GM12878 (cell line): ENCODE measurements around the gene LIMA1. TPM values are rescaled to one million over a fixed set of nuclear protein-coding genes. Genes with fewer than 3 reads are reported as not detected.

Source experiments
- ATAC-seq: fragments of 200-7000 bp; cut with Tn5 transposase; 3 replicates; pipeline ENCODE4 v1.9.1; 2020; ENCODE audit warnings: mild to moderate bottlenecking, moderate library complexity
- BruUV-seq: library from RNA; stranded (reverse); fragments of 400-500 nt; replicated peaks from 2 replicates; lab custom pipeline; 2021; lab: Mats Ljungman, UMichigan
- CTCF ChIA-PET: fragments of 300-600 bp; sonication (Branson Sonifier 250); formaldehyde crosslinking; extraction: SDS; loops from one replicate; lab custom pipeline; 2021; ENCODE audit warnings: inconsistent platforms; lab: Yijun Ruan, JAX
- POLR2A ChIA-PET: fragments of 350-600 bp; formaldehyde crosslinking; extraction: SDS; loops from one replicate; lab custom pipeline; 2021; ENCODE audit warnings: inconsistent platforms; lab: Charles Lee
- RAD21 ChIA-PET: fragments of 300-600 bp; sonication (Branson Sonifier 250); formaldehyde crosslinking; loops from one replicate; lab custom pipeline; 2023; ENCODE audit warnings: antibody characterized with exemption; ENCODE audit not compliant: unreplicated experiment; lab: Charles Lee
- SMC1A ChIA-PET: fragments of 300-600 bp; sonication (Branson Sonifier 250); formaldehyde crosslinking; loops from one replicate; lab custom pipeline; 2023; ENCODE audit not compliant: unreplicated experiment, uncharacterized antibody; lab: Charles Lee
- DNase-seq: peaks from one replicate; pipeline ENCODE4 v3.0.0-alpha.2; 2011; ENCODE audit warnings: low read depth, low spot score
- FAIRE-seq: peaks from 3 replicates; lab custom pipeline; 2011; peaks lifted over from hg19 to GRCh38; lab: Jason Lieb, UNC
- H2AFZ ChIP-seq: 2 replicates; pipeline ENCODE4 v1.6.0; 2011; ENCODE audit warnings: low read depth, low read length, control low read depth; ENCODE audit not compliant: control insufficient read depth
- H3K27ac ChIP-seq: 2 replicates; pipeline ENCODE4 v1.5.1; 2011; ENCODE audit warnings: control low read depth; ENCODE audit not compliant: control insufficient read depth, insufficient read depth
- H3K27me3 ChIP-seq, 2 experiments: replicated peaks in 1 of 2; 2 replicates each; pipeline versions ENCODE4 v1.6.0 to v1.6.1; 2011; ENCODE audit warnings: low read length in 1 of 2; ENCODE audit not compliant: control insufficient read depth in 2 of 2, insufficient read depth in 2 of 2
- H3K36me3 ChIP-seq, 2 experiments: 2 replicates each; pipeline ENCODE4 v1.5.1; 2011; ENCODE audit warnings: low read length in 1 of 2; ENCODE audit not compliant: control insufficient read depth in 2 of 2, insufficient read depth in 2 of 2
- H3K4me1 ChIP-seq: 2 replicates; pipeline ENCODE4 v1.6.1; 2011; ENCODE audit warnings: mild to moderate bottlenecking, low read length, moderate library complexity, mixed read lengths; ENCODE audit not compliant: control insufficient read depth, insufficient read depth
- H3K4me2 ChIP-seq: 2 replicates; pipeline ENCODE4 v1.6.0; 2011; ENCODE audit warnings: control low read depth; ENCODE audit not compliant: control insufficient read depth, insufficient read depth
- H3K4me3 ChIP-seq: fragments of 200-600 bp; sonication (generic); 2 replicates; pipeline ENCODE4 v1.5.1; 2016
- H3K79me2 ChIP-seq: 2 replicates; pipeline ENCODE4 v1.6.0; 2011; ENCODE audit warnings: low read length; ENCODE audit not compliant: control insufficient read depth, insufficient read depth
- H3K9ac ChIP-seq: 2 replicates; pipeline ENCODE4 v1.8.0; 2011; ENCODE audit warnings: low read length, control low read depth, mixed read lengths; ENCODE audit not compliant: control insufficient read depth, insufficient read depth
- H3K9me3 ChIP-seq: replicated peaks from 3 replicates; pipeline ENCODE4 v1.5.1; 2011; ENCODE audit warnings: mild to moderate bottlenecking, low read length; ENCODE audit not compliant: control insufficient read depth, insufficient read depth
- H4K20me1 ChIP-seq: 2 replicates; pipeline ENCODE4 v1.6.0; 2011; ENCODE audit not compliant: control insufficient read depth, insufficient read depth
- BACH1 ChIP-seq: fragments of 450-650 bp; IDR thresholded peaks from 2 replicates; pipeline ENCODE4 v1.6.1; 2017; ENCODE audit warnings: mild to moderate bottlenecking, borderline replicate concordance
- CHD1 ChIP-seq: IDR thresholded peaks from 2 replicates; pipeline ENCODE4 v1.6.1; 2012; ENCODE audit warnings: low read depth, low read length, improper control_type of control experiment
- EGR1 ChIP-seq, 2 experiments: IDR thresholded peaks; 1 replicate in 1 of 2; 2 replicates in 1 of 2; pipeline ENCODE4 v1.6.1; 2011 to 2012; ENCODE audit warnings: low read depth in 2 of 2, low read length in 2 of 2, borderline replicate concordance in 1 of 2, mild to moderate bottlenecking in 1 of 2, moderate library complexity in 1 of 2
- IKZF1 ChIP-seq: fragments of 450-650 bp; conservative IDR thresholded peaks from 2 replicates; pipeline ENCODE4 v1.6.1; 2017; ENCODE audit warnings: antibody characterized with exemption, mild to moderate bottlenecking
- IKZF2 ChIP-seq, 2 experiments: fragments of 450-650 bp; IDR thresholded peaks; 2 replicates each; pipeline ENCODE4 v1.6.1; 2017; ENCODE audit warnings: mild to moderate bottlenecking in 2 of 2, moderate library complexity in 2 of 2
- IRF4 ChIP-seq: IDR thresholded peaks from 2 replicates; pipeline ENCODE4 v1.6.1; 2011; ENCODE audit warnings: low read depth, low read length
- JUNB ChIP-seq: IDR thresholded peaks from 2 replicates; pipeline ENCODE4 v1.6.1; 2016; ENCODE audit warnings: antibody characterized with exemption, mild to moderate bottlenecking
- NBN ChIP-seq: fragments of 450-650 bp; IDR thresholded peaks from 2 replicates; pipeline ENCODE4 v1.6.1; 2016
- PML ChIP-seq: IDR thresholded peaks from 2 replicates; pipeline ENCODE4 v1.6.1; 2012; ENCODE audit warnings: low read length, inconsistent platforms
- POLR2AphosphoS2 ChIP-seq: IDR thresholded peaks from 2 replicates; pipeline ENCODE4 v1.6.1; 2011; ENCODE audit warnings: low read depth, mild to moderate bottlenecking, low read length, improper control_type of control experiment, moderate library complexity
- TAF1 ChIP-seq: IDR thresholded peaks from 2 replicates; pipeline ENCODE4 v1.6.1; 2011; ENCODE audit warnings: mild to moderate bottlenecking, low read depth, low read length, borderline replicate concordance
- WRNIP1 ChIP-seq: IDR thresholded peaks from 2 replicates; pipeline ENCODE4 v1.6.1; 2011; ENCODE audit warnings: low read depth, low read length, improper control_type of control experiment, borderline replicate concordance
- WGBS: methylation state at CpG from one replicate; pipeline ENCODE4 v1.1.6; 2016; ENCODE audit warnings: low lambda C conversion rate; ENCODE audit not compliant: insufficient replicate concordance, insufficient coverage; ENCODE audit errors: missing lambda C conversion rate; 5-methylcytosine and 5-hydroxymethylcytosine counted together
- in situ Hi-C: fragments of 300-500 bp; cut with MboI; formaldehyde crosslinking; loops from 9 replicates; pipeline ENCODE4 v1.14.3; 2018; ENCODE audit warnings: mixed read lengths
- intact Hi-C: fragments of 100-400 bp; cut with micrococcal nuclease; formaldehyde crosslinking; loops from one replicate; pipeline ENCODE4 v1.14.2; 2022; ENCODE audit not compliant: unreplicated experiment
- polyA plus RNA-seq, 11 experiments: library from polyadenylated mRNA; depleted of rRNA in 4 of 11; unstranded in 6 of 11; stranded (reverse) in 5 of 11; fragments of >200 nt; fragmentation: Nextera tagmentation in 4 of 11; fragmentation: Illumina TruSeq in 1 of 11; extraction: Ambion mirVana in 4 of 11; extraction: Trizol in 1 of 11; gene quantifications; 1 replicate in 1 of 11; 2 replicates in 10 of 11; pipeline versions ENCODE4 v1.2.1 to v1.2.3, GENCODE V29; 2011 to 2016; ENCODE audit warnings: inconsistent platforms in 2 of 11, missing spikeins in 2 of 11, low read depth in 1 of 11
- total RNA-seq, 4 experiments: library from RNA; depleted of rRNA in 3 of 4; stranded (reverse); fragments of >200 nt in 3 of 4; fragmentation: Illumina TruSeq in 1 of 4; extraction: Trizol in 1 of 4; gene quantifications; 2 replicates each; pipeline versions ENCODE4 v1.2.1 to v1.2.3, GENCODE V29; 2013 to 2021
- TF ChIP-seq, protein P1 (sequence below): fragments of 450-650 bp; IDR thresholded peaks from 2 replicates; pipeline ENCODE4 v1.6.1; 2017; ENCODE audit warnings: borderline replicate concordance
- TF ChIP-seq, protein P2 (sequence below): fragments of 450-650 bp; formaldehyde crosslinking; IDR thresholded peaks from 2 replicates; pipeline ENCODE4 v1.5.0; 2022; ENCODE audit warnings: mild to moderate bottlenecking, missing genetic modification characterization
- TF ChIP-seq, protein P3 (sequence below): fragments of 450-650 bp; IDR thresholded peaks from 2 replicates; pipeline ENCODE4 v1.6.1; 2014; ENCODE audit warnings: mild to moderate bottlenecking
- TF ChIP-seq, protein P4 (sequence below): fragments of 450-650 bp; IDR thresholded peaks from 2 replicates; pipeline ENCODE4 v1.6.1; 2017; ENCODE audit warnings: antibody characterized with exemption, mild to moderate bottlenecking, moderate library complexity

LIMA1 gene
- total and polyA plus RNA-seq, 10 of the 15 experiments (the other 5 are each of a cell fraction or from before 2014, with no cell fraction given) = 53.2 to 109 (median 60.8) TPM

DNA sequence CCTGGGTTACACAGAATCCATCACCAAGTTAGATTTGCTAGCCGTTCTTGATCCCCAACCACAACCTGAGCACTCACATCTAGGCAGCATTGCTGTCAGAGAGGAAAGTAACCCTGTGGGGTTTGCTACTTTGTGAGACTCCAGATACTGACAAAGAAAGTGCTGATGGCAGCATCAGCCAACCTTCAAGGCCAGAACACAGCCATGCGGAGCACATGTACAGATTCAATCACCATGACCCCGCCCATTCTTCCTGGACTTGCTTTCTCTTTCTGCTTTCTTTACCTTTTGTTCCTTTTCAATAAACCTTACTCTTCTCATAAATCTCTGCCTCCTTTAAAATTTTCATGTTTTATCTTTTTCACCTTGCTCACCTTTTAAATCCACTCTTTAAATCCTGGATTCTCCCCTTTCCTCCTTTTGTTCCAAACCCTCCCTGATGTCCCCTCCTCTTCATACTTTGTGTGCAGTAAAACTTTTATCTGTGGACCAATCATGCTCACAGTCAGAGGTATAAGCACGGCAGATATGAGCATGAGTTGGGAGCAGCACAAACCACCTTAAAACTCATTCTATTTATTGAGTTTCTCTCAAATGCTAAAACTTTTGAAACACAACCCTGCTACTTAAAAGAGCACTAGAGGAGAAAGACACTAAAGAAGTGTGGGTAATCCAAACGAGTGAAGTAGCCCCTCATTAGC lies 94.3 kb downstream of the LIMA1 start:
- in situ Hi-C loops (no loop called here), intact Hi-C loops (no loop called here)
- ChIA-PET RAD21 (no interaction called here), POLR2A (no interaction called here), CTCF (interaction anchor here (0.9 to 4.7 kb wide), 4 partner anchors 12 to 125 kb away, joined by 3 to 21 read pairs (median 17); partner anchors contain the start of gene COX14), SMC1A (interaction anchor here (0.7 to 4.4 kb wide), 6 partner anchors 11 to 122 kb away, joined by 3 to 32 read pairs (median 4); no protein-coding TSS in a partner anchor)
- Histone ChIP-seq H3K36me3 (peaks cover 8 to 13% of the 10 kb centered on the region in 2 experiments), H3K27ac (peak overlapping the region; percentile 39), H2AFZ (peak overlapping the region; percentile 11), H3K9ac (no peak overlapping the region), H3K27me3 (no peaks in the 10 kb centered on the region), H3K4me3 (no peak overlapping the region), H3K9me3 (no peaks in the 10 kb centered on the region), H4K20me1 (no peaks in the 10 kb centered on the region), H3K79me2 (peaks cover 5% of the 10 kb centered on the region; the same call in 1 of the 2 replicates), H3K4me2 (peak overlapping the region; percentile 28), H3K4me1 (peaks cover 28% of the 10 kb centered on the region)
- DNase-seq = no peak
- FAIRE-seq = peak; percentile 74
- ATAC-seq = peak; percentile 39
- no TSS peak for BruUV-seq
- 30% methylated on average over 5 of the region's 5 CpGs for WGBS
- TF ChIP-seq IKZF2 (IDR thresholded peaks at IDR 0.05) = no peak
- TF ChIP-seq PML = no peak
- no peak for TF ChIP-seq POLR2AphosphoS2
- TF ChIP-seq IKZF1 = no peak
- TF ChIP-seq NBN = no peak
- TF ChIP-seq, protein P1, sequence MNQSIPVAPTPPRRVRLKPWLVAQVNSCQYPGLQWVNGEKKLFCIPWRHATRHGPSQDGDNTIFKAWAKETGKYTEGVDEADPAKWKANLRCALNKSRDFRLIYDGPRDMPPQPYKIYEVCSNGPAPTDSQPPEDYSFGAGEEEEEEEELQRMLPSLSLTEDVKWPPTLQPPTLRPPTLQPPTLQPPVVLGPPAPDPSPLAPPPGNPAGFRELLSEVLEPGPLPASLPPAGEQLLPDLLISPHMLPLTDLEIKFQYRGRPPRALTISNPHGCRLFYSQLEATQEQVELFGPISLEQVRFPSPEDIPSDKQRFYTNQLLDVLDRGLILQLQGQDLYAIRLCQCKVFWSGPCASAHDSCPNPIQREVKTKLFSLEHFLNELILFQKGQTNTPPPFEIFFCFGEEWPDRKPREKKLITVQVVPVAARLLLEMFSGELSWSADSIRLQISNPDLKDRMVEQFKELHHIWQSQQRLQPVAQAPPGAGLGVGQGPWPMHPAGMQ = no peak
- TF ChIP-seq, protein P2, sequence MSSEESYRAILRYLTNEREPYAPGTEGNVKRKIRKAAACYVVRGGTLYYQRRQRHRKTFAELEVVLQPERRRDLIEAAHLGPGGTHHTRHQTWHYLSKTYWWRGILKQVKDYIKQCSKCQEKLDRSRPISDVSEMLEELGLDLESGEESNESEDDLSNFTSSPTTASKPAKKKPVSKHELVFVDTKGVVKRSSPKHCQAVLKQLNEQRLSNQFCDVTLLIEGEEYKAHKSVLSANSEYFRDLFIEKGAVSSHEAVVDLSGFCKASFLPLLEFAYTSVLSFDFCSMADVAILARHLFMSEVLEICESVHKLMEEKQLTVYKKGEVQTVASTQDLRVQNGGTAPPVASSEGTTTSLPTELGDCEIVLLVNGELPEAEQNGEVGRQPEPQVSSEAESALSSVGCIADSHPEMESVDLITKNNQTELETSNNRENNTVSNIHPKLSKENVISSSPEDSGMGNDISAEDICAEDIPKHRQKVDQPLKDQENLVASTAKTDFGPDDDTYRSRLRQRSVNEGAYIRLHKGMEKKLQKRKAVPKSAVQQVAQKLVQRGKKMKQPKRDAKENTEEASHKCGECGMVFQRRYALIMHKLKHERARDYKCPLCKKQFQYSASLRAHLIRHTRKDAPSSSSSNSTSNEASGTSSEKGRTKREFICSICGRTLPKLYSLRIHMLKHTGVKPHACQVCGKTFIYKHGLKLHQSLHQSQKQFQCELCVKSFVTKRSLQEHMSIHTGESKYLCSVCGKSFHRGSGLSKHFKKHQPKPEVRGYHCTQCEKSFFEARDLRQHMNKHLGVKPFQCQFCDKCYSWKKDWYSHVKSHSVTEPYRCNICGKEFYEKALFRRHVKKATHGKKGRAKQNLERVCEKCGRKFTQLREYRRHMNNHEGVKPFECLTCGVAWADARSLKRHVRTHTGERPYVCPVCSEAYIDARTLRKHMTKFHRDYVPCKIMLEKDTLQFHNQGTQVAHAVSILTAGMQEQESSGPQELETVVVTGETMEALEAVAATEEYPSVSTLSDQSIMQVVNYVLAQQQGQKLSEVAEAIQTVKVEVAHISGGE = no peak
- TF ChIP-seq JUNB = no peak
- TF ChIP-seq IRF4 = no peak
- no peak for TF ChIP-seq TAF1
- TF ChIP-seq, protein P3, sequence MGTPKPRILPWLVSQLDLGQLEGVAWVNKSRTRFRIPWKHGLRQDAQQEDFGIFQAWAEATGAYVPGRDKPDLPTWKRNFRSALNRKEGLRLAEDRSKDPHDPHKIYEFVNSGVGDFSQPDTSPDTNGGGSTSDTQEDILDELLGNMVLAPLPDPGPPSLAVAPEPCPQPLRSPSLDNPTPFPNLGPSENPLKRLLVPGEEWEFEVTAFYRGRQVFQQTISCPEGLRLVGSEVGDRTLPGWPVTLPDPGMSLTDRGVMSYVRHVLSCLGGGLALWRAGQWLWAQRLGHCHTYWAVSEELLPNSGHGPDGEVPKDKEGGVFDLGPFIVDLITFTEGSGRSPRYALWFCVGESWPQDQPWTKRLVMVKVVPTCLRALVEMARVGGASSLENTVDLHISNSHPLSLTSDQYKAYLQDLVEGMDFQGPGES = no peak
- TF ChIP-seq WRNIP1 = no peak
- TF ChIP-seq, protein P4, sequence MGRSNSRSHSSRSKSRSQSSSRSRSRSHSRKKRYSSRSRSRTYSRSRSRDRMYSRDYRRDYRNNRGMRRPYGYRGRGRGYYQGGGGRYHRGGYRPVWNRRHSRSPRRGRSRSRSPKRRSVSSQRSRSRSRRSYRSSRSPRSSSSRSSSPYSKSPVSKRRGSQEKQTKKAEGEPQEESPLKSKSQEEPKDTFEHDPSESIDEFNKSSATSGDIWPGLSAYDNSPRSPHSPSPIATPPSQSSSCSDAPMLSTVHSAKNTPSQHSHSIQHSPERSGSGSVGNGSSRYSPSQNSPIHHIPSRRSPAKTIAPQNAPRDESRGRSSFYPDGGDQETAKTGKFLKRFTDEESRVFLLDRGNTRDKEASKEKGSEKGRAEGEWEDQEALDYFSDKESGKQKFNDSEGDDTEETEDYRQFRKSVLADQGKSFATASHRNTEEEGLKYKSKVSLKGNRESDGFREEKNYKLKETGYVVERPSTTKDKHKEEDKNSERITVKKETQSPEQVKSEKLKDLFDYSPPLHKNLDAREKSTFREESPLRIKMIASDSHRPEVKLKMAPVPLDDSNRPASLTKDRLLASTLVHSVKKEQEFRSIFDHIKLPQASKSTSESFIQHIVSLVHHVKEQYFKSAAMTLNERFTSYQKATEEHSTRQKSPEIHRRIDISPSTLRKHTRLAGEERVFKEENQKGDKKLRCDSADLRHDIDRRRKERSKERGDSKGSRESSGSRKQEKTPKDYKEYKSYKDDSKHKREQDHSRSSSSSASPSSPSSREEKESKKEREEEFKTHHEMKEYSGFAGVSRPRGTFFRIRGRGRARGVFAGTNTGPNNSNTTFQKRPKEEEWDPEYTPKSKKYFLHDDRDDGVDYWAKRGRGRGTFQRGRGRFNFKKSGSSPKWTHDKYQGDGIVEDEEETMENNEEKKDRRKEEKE = no peak
- TF ChIP-seq CHD1 = no peak
- no peak for TF ChIP-seq EGR1 (IDR thresholded peaks at IDR 0.05; ENCODE audit: borderline replicate concordance in 1 of 2, low read depth in 2 of 2, low read length in 2 of 2)
- TF ChIP-seq BACH1 = no peak
